B cell (primary cell): Measurements from ENCODE around the gene LSM3. TPM values are rescaled to one million over a fixed set of nuclear protein-coding genes. Genes with fewer than 3 reads are reported as not detected.

Experiments used
- ATAC-seq: fragments of 200-7000 bp; cut with Tn5 transposase; one replicate; pipeline ENCODE4 v1.10.0; 2021; ENCODE audit warnings: low read depth, mild to moderate bottlenecking, moderate number of reproducible peaks, moderate library complexity
- CTCF ChIA-PET: fragments of 350-600 bp; sonication (Branson Sonifier 250); formaldehyde crosslinking; loops from one replicate; lab custom pipeline; 2021; ENCODE audit warnings: antibody characterized with exemption, inconsistent platforms; lab: Charles Lee
- POLR2A ChIA-PET: fragments of 350-600 bp; sonication (Branson Sonifier 250); formaldehyde crosslinking; loops from one replicate; lab custom pipeline; 2021; ENCODE audit warnings: antibody characterized with exemption; lab: Charles Lee
- DNase-seq: peaks from one replicate; pipeline ENCODE4 v3.0.0; 2013
- H2AFZ ChIP-seq: 2 replicates; pipeline ENCODE4 v1.6.1; 2012; ENCODE audit warnings: mild to moderate bottlenecking, low read depth, low read length; ENCODE audit not compliant: insufficient read depth, poor library complexity, severe bottlenecking
- H3K27ac ChIP-seq, 2 donors: 1 replicate in 1 of 2; 2 replicates in 1 of 2; pipeline ENCODE4 v1.5.1; 2012 to 2013; ENCODE audit warnings: low read length in 2 of 2, mild to moderate bottlenecking in 2 of 2, moderate library complexity in 1 of 2
- H3K27me3 ChIP-seq, 4 experiments: fragments of 200-600 bp in 1 of 4; sonication (generic) in 1 of 4; replicated peaks in 1 of 4; 1 replicate in 2 of 4; 2 replicates in 2 of 4; pipeline versions ENCODE4 v1.6.1 to v1.7.0; 2013 to 2016; ENCODE audit warnings: low read length in 3 of 4, mild to moderate bottlenecking in 2 of 4, mixed read lengths in 1 of 4, moderate library complexity in 1 of 4; ENCODE audit not compliant: insufficient read depth in 4 of 4, control insufficient read depth in 3 of 4; ENCODE audit errors: control extremely low read depth in 1 of 4
- H3K36me3 ChIP-seq, 2 experiments: replicated peaks in 1 of 2; 1 replicate in 1 of 2; 2 replicates in 1 of 2; pipeline versions ENCODE4 v1.6.1 to v1.7.1; 2013; ENCODE audit warnings: low read length in 1 of 2; ENCODE audit not compliant: insufficient read depth in 2 of 2, control insufficient read depth in 1 of 2; ENCODE audit errors: control extremely low read depth in 1 of 2, extremely low read depth in 1 of 2
- H3K4me1 ChIP-seq, 2 donors: fragments of 200-600 bp in 1 of 2; sonication (generic) in 1 of 2; 1 replicate in 1 of 2; 2 replicates in 1 of 2; pipeline versions ENCODE4 v1.5.1 to v1.6.1; 2013 to 2017; ENCODE audit warnings: low read length in 2 of 2; ENCODE audit not compliant: control insufficient read depth in 2 of 2, insufficient read depth in 2 of 2
- H3K4me2 ChIP-seq: replicated peaks from 2 replicates; pipeline ENCODE3; 2012; ENCODE audit warnings: mild to moderate bottlenecking, low read depth, low read length; ENCODE audit not compliant: poor library complexity, severe bottlenecking
- H3K4me3 ChIP-seq, 5 experiments: fragments of 200-600 bp in 1 of 5; sonication (generic) in 1 of 5; 1 replicate in 3 of 5; 2 replicates in 2 of 5; pipeline versions ENCODE4 v1.5.1 to v1.7.0; 2011 to 2016; ENCODE audit warnings: low read length in 4 of 5, mild to moderate bottlenecking in 4 of 5, low read depth in 2 of 5, control low read depth in 1 of 5, moderate library complexity in 1 of 5; ENCODE audit not compliant: insufficient read depth in 1 of 5; ENCODE audit errors: control extremely low read depth in 1 of 5, extremely low read depth in 1 of 5
- H3K79me2 ChIP-seq: fragments of 200-600 bp; sonication (generic); one replicate; pipeline ENCODE4 v1.6.0; 2016; ENCODE audit warnings: low read length; ENCODE audit not compliant: control insufficient read depth, insufficient read depth
- H3K9ac ChIP-seq: fragments of 200-600 bp; sonication (generic); 2 replicates; pipeline ENCODE4 v1.6.1; 2017; ENCODE audit warnings: mild to moderate bottlenecking, low read length, moderate library complexity
- H3K9me3 ChIP-seq, 3 donors: one replicate each; pipeline versions ENCODE4 v1.6.1 to v1.7.1; 2013; ENCODE audit warnings: low read length in 2 of 3; ENCODE audit not compliant: control insufficient read depth in 2 of 3, insufficient read depth in 1 of 3; ENCODE audit errors: control extremely low read depth in 1 of 3
- H4K20me1 ChIP-seq: 2 replicates; pipeline ENCODE4 v1.6.0; 2012; ENCODE audit warnings: mild to moderate bottlenecking, low read length; ENCODE audit not compliant: insufficient read depth, control insufficient read depth, poor library complexity, severe bottlenecking
- H3K27ac Mint-ChIP-seq: one replicate; pipeline ENCODE4 v1.8.0; 2021; ENCODE audit warnings: mixed read lengths
- H3K27me3 Mint-ChIP-seq: one replicate; pipeline ENCODE4 v1.8.0; 2021; ENCODE audit warnings: mixed read lengths
- H3K4me1 Mint-ChIP-seq: one replicate; pipeline ENCODE4 v1.8.0; 2021; ENCODE audit warnings: mixed read lengths
- H3K4me3 Mint-ChIP-seq: one replicate; pipeline ENCODE4 v1.8.0; 2021; ENCODE audit warnings: mixed read lengths
- H3K9me3 Mint-ChIP-seq: one replicate; pipeline ENCODE4 v1.8.0; 2022; ENCODE audit warnings: mixed read lengths; ENCODE audit not compliant: insufficient read depth
- EZH2 ChIP-seq: IDR thresholded peaks from 2 replicates; pipeline ENCODE4 v1.6.1; 2012; ENCODE audit warnings: borderline replicate concordance, low read depth, mild to moderate bottlenecking, moderate library complexity, low read length; ENCODE audit not compliant: insufficient read depth, poor library complexity, severe bottlenecking
- WGBS: methylation state at CpG from one replicate; pipeline ENCODE4 v1.1.5; 2013; ENCODE audit warnings: missing lambda C conversion rate; ENCODE audit not compliant: insufficient coverage; 5-methylcytosine and 5-hydroxymethylcytosine counted together
- intact Hi-C: fragments of 100-400 bp; cut with micrococcal nuclease; formaldehyde crosslinking; loops from one replicate; pipeline ENCODE4 v1.10.0; 2022
- polyA plus RNA-seq: library from polyadenylated mRNA; depleted of rRNA; stranded (reverse); fragments of >200 nt; gene quantifications from 2 replicates; pipeline ENCODE4 v1.2.3, GENCODE V29; 2012
- total RNA-seq, 2 donors: library from RNA; stranded (reverse); fragments of 120-200 nt in 1 of 2; gene quantifications; 1 replicate in 1 of 2; 2 replicates in 1 of 2; pipeline versions ENCODE4 v1.2.3 to v1.2.4, GENCODE V29; 2013 to 2022
- TF ChIP-seq, protein P1 (sequence below): fragments of 200-600 bp; IDR thresholded peaks from one replicate; pipeline ENCODE4 v1.8.0; 2022; ENCODE audit warnings: antibody characterized with exemption, mild to moderate bottlenecking

Gene LSM3
- total and polyA plus RNA-seq, 2 donors (not counting 1 experiment from before 2014, with no cell fraction given) = 2.8 to 10.0 TPM

DNA sequence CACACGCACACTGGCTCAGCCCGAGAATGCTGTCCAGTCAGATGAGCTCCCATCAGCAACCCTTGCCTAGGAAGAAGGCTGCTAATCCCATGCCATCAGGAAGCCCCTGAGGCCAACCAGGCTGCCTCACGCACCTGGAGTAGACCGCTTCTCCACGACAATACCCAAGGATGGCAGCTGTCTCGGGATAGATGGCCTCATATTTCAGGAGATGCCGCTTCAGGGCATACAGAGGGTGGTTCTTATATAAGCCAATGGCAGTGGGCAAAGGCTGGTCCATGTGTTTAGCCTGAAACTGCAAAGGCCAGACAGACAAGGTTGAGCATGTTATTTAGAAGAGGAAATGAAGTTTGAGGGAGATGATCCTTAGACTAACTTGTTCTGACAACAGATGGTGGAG lies 22.4 kb upstream of the LSM3 start:
- Mint-ChIP-seq H3K9me3 (peaks cover 3% of the 10 kb centered on the region), H3K27me3 (no peaks in the 10 kb centered on the region), H3K4me1 (no peaks in the 10 kb centered on the region), H3K4me3 (no peak overlapping the region), H3K27ac (no peak overlapping the region)
- Histone ChIP-seq H3K27ac (no peak overlapping the region), H3K4me3 (no peak overlapping the region), H2AFZ (no peak overlapping the region), H4K20me1 (no peaks in the 10 kb centered on the region), H3K4me2 (no peak overlapping the region), H3K36me3 (peaks cover 24 to 79% of the 10 kb centered on the region in 2 experiments), H3K79me2 (peaks cover 6% of the 10 kb centered on the region), H3K9ac (no peak overlapping the region), H3K27me3 (no peaks in the 10 kb centered on the region), H3K4me1 (no peaks in the 10 kb centered on the region), H3K9me3 (peaks cover 0 to 5% (median 3%) of the 10 kb centered on the region in 3 donors)
- intact Hi-C loops = no loop called here
- ChIA-PET CTCF (no interaction called here), POLR2A (no interaction called here)
- no peak for ATAC-seq
- TF ChIP-seq, protein P1, sequence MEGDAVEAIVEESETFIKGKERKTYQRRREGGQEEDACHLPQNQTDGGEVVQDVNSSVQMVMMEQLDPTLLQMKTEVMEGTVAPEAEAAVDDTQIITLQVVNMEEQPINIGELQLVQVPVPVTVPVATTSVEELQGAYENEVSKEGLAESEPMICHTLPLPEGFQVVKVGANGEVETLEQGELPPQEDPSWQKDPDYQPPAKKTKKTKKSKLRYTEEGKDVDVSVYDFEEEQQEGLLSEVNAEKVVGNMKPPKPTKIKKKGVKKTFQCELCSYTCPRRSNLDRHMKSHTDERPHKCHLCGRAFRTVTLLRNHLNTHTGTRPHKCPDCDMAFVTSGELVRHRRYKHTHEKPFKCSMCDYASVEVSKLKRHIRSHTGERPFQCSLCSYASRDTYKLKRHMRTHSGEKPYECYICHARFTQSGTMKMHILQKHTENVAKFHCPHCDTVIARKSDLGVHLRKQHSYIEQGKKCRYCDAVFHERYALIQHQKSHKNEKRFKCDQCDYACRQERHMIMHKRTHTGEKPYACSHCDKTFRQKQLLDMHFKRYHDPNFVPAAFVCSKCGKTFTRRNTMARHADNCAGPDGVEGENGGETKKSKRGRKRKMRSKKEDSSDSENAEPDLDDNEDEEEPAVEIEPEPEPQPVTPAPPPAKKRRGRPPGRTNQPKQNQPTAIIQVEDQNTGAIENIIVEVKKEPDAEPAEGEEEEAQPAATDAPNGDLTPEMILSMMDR = no peak
- TF ChIP-seq EZH2 = no peak
- WGBS = 98% methylated on average over 7 of the region's 7 CpGs
- DNase-seq = no peak

DNA sequence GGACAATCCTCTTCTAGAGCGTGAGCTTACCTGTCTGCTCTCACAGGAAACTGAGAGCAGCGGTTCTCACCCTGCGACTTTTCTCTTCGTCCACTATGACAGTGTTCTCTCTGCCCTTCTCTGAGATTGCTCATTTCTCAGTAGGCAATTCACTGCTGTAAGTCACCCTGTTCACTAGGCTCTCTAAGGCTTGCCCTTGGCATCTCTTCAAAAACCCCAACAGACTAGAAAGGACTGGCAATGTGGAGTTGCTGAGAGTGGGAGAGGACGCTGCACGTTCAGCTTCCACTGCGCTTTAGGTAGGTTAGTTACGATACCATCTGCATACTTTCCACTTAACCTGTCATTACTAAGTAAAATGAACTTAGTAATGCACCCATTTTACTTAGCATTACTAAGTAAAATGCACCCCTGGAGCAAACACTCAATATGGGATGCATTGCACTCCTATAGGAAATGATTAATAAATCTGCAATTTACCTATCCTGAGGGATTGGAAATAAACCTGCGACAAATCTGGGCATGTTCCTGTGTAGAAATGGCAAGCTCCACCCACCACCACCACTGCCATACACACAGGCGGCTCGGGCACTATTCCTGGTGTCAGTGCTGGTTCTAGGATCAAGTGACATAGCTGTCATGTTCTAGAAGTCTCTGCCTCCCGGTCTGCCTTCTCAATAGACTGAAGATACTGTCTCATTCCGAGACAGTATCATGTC lies 21.6 kb upstream of the LSM3 start:
- Histone ChIP-seq H3K79me2 (peaks cover 6% of the 10 kb centered on the region), H3K4me1 (no peaks in the 10 kb centered on the region), H2AFZ (no peak overlapping the region), H4K20me1 (no peaks in the 10 kb centered on the region), H3K36me3 (peaks cover 31 to 86% of the 10 kb centered on the region in 2 experiments), H3K9me3 (peaks cover 0 to 11% (median 8%) of the 10 kb centered on the region in 3 donors), H3K27me3 (no peaks in the 10 kb centered on the region), H3K4me3 (no peak overlapping the region), H3K9ac (no peak overlapping the region), H3K4me2 (no peak overlapping the region), H3K27ac (no peak overlapping the region)
- DNase-seq (no peak), ATAC-seq (no peak)
- no peak for TF ChIP-seq EZH2
- TF ChIP-seq, protein P1 = no peak
- Mint-ChIP-seq H3K27ac (no peak overlapping the region), H3K4me1 (no peaks in the 10 kb centered on the region), H3K4me3 (no peak overlapping the region), H3K27me3 (no peaks in the 10 kb centered on the region), H3K9me3 (peaks cover 8% of the 10 kb centered on the region)
- ChIA-PET POLR2A (no interaction called here), CTCF (no interaction called here)
- intact Hi-C loops = no loop called here
- WGBS = 100% methylated on average over 5 of the region's 13 CpGs
